Lung (tissue), 12 donors: ENCODE results near the gene RNF220. TPM values are rescaled to one million over a fixed set of nuclear protein-coding genes. Genes with fewer than 3 reads are reported as not detected.

Experiments
- ATAC-seq: fragments of 200-7000 bp; cut with Tn5 transposase; one replicate; pipeline ENCODE4 v1.9.1; 2020; ENCODE audit warnings: moderate number of reproducible peaks; ENCODE audit not compliant: insufficient read depth, low FRiP score
- DNase-seq, 3 donors: peaks; one replicate each; pipeline ENCODE4 v3.0.0-alpha.2; 2013 to 2017
- H3K27ac ChIP-seq, 2 donors: one replicate each; pipeline ENCODE4 v1.5.1; 2013; ENCODE audit warnings: mild to moderate bottlenecking in 2 of 2, moderate library complexity in 2 of 2, control low read depth in 1 of 2, inconsistent platforms in 1 of 2, low read depth in 1 of 2, low read length in 1 of 2
- H3K27me3 ChIP-seq, 3 donors: one replicate each; pipeline ENCODE4 v1.5.1; 2013; ENCODE audit warnings: low read length in 2 of 3; ENCODE audit not compliant: control insufficient read depth in 3 of 3, insufficient read depth in 3 of 3
- H3K36me3 ChIP-seq, 4 donors: one replicate each; pipeline ENCODE4 v1.5.1; 2013; ENCODE audit warnings: low read length in 4 of 4, mild to moderate bottlenecking in 1 of 4, moderate library complexity in 1 of 4; ENCODE audit not compliant: control insufficient read depth in 4 of 4, insufficient read depth in 4 of 4
- H3K4me1 ChIP-seq, 5 donors: one replicate each; pipeline ENCODE4 v1.5.1; 2013; ENCODE audit warnings: low read length in 5 of 5, mild to moderate bottlenecking in 2 of 5, moderate library complexity in 1 of 5; ENCODE audit not compliant: control insufficient read depth in 5 of 5, insufficient read depth in 5 of 5
- H3K4me3 ChIP-seq: one replicate; pipeline ENCODE4 v1.5.1; 2013; ENCODE audit warnings: mild to moderate bottlenecking, control low read depth, moderate library complexity
- H3K9ac ChIP-seq, 2 donors: one replicate each; pipeline ENCODE4 v1.5.1; 2013; ENCODE audit warnings: low read length in 2 of 2, control low read depth in 1 of 2; ENCODE audit not compliant: insufficient read depth in 1 of 2
- H3K9me3 ChIP-seq, 4 donors: one replicate each; pipeline ENCODE4 v1.5.1; 2013; ENCODE audit warnings: low read length in 3 of 4, mild to moderate bottlenecking in 1 of 4, moderate library complexity in 1 of 4; ENCODE audit not compliant: control insufficient read depth in 4 of 4, insufficient read depth in 3 of 4
- CTCF ChIP-seq: IDR thresholded peaks from 2 replicates; pipeline ENCODE4 v1.5.1; 2012; ENCODE audit warnings: mild to moderate bottlenecking; ENCODE audit errors: control extremely low read depth, extremely low read depth
- WGBS, 2 donors: extraction: QIAGEN DNeasy Blood & Tissue Kit; methylation state at CpG; one replicate each; pipeline ENCODE4 v1.1.7; 2013; 5-methylcytosine and 5-hydroxymethylcytosine counted together
- polyA plus RNA-seq, 2 donors: library from polyadenylated mRNA; stranded (reverse); fragments of 200-250 nt; gene quantifications; one replicate each; pipeline ENCODE4 v1.2.1, GENCODE V29; 2013
- total RNA-seq, 2 donors: library from RNA; depleted of rRNA in 1 of 2; stranded (reverse); fragments of >200 nt in 1 of 2; gene quantifications; one replicate each; pipeline ENCODE4 v1.2.1, GENCODE V29; 2014 to 2021
- donor health status: control.
- donor health status: control.
- donor health status: Bipolar disorder and iron deficiency.
- donor health status: healthy.
- donor health status: DM: yes; HTN: yes; CAD: no.

RNF220 gene
- total and polyA plus RNA-seq, 4 donors, result 44.9 to 75.8 (median 69.5) TPM

DNA sequence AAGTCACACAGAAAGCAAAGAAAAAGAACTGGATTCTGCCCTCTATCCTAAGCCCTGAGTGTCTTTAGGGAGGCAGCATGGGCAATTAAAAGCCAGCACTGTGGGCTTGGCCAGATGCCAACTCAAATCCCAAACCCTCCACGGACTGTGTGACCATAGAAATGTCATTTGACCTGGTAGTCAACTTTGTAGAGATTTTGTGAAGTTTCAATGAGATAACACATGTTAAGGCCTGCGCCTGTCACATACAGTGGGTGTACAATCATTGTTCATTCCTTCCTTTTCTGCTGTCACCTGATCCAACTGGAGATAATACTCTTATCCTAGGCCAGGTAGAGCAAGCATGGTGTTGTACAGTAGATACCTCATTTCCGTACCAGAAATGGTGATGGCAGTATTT is 215.0 kb downstream of the RNF220 start:
- Histone ChIP-seq H3K9ac (no peak overlapping the region), H3K4me3 (no peak overlapping the region)
- TF ChIP-seq CTCF, result no peak

DNA sequence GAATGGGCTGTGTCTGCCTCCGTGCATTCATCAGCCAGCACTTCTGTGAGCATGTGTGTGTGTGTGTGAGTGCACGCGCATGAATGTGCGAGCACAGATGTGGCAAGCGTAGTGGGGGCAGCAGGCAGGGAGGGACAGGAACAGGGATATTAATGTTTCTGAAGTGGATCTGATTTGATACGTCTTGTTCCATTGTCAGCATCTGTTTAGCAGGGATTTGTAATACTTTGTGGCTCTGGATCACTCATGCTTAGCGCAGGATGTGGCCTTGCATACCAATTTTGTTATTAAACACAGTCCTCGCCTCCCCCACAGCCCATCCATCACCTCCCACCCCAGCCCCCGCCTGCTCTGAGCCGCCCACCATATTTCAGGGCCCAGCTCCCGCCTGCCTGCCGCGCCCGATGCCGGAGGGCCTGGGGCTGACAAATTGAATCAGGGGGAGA is 216.8 kb downstream of the RNF220 start:
- no peak for TF ChIP-seq CTCF
- Histone ChIP-seq H3K9me3 (no peaks in the 10 kb centered on the region), H3K36me3 (no peaks in the 10 kb centered on the region), H3K27ac (no peak overlapping the region), H3K9ac (no peak overlapping the region), H3K4me3 (no peak overlapping the region), H3K4me1 (peaks cover 0 to 24% (median 5%) of the 10 kb centered on the region in 5 donors), H3K27me3 (peaks cover 0 to 5% (median 4%) of the 10 kb centered on the region in 3 donors)
- 90 to 91% methylated on average over 15 of the region's 15 CpGs for WGBS, 2 donors
- ATAC-seq (no peak), DNase-seq (no peak)

More for the DNA sequence above, 215.0 kb downstream of the RNF220 start:
- no peaks in the 10 kb centered on the region for H3K36me3 ChIP-seq
- WGBS, 2 donors, result 82 to 92% methylated on average over 3 of the region's 3 CpGs
- DNase-seq, result no peak
- ATAC-seq, result no peak
- H3K27me3 ChIP-seq, result peaks cover 0 to 18% (median 15%) of the 10 kb centered on the region in 3 donors
- peaks cover 0 to 26% (median 7%) of the 10 kb centered on the region in 5 donors for H3K4me1 ChIP-seq
- no peaks in the 10 kb centered on the region for H3K9me3 ChIP-seq
- no peak overlapping the region for H3K27ac ChIP-seq

DNA sequence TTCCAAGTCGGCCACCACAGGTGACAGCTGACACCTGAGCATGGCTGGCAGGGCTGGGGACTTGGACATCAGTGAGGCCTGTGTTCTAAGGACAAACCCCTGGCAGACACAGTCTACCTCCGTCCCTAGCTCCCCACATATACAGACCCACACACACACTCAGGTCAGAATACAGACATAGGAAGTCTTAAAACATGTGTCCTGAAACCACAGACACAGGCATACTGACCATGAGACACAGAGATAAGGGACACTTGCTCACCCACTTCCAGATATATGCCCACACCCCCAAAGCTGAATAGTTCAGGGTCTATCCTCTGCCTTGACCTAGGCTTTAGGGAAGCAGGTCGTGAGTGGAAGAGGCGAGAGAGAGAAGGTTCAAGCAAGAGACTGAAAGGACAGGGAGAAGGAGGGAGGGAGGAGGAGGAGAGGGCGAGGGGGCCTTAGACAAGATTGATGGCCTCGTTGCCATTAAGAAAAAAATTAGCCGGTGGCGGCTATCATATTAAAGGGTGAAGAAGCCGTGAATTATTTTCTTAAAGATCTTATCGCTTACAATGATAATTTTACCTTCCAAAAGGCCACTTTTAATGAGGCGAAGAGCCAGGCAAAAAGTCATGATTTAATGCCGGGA is 219.3 kb downstream of the RNF220 start:
- H3K4me3 ChIP-seq, result no peak overlapping the region
- H3K4me1 ChIP-seq, result peaks cover 0 to 6% (median 0%) of the 10 kb centered on the region in 5 donors
- H3K9ac ChIP-seq, result no peak overlapping the region
- WGBS, 2 donors, result 88 to 91% methylated on average over 12 of the region's 12 CpGs
- DNase-seq, result no peak
- ATAC-seq, result no peak
- no peaks in the 10 kb centered on the region for H3K36me3 ChIP-seq
- TF ChIP-seq CTCF, result no peak
- H3K27me3 ChIP-seq, result no peaks in the 10 kb centered on the region
- no peak overlapping the region for H3K27ac ChIP-seq
- no peaks in the 10 kb centered on the region for H3K9me3 ChIP-seq

GRCh38 chr1:44625348-44625747 is 220.3 kb downstream of the RNF220 start:
- Histone ChIP-seq H3K9ac (no peak overlapping the region), H3K4me3 (no peak overlapping the region), H3K27ac (no peak overlapping the region), H3K9me3 (no peaks in the 10 kb centered on the region), H3K36me3 (no peaks in the 10 kb centered on the region), H3K4me1 (no peaks in the 10 kb centered on the region), H3K27me3 (no peaks in the 10 kb centered on the region)
- no peak for DNase-seq
- no peak for ATAC-seq
- 91 to 94% methylated on average over 7 of the region's 7 CpGs for WGBS, 2 donors
- no peak for TF ChIP-seq CTCF
